Neural cell (in vitro differentiated cells): ENCODE data around the gene PPP2R5B.

Experiments used
- CTCF ChIP-seq: fragments of 450-650 bp; IDR thresholded peaks from 2 replicates; pipeline ENCODE4 v1.5.1; 2014; ENCODE audit warnings: antibody characterized with exemption, mild to moderate bottlenecking, moderate library complexity; ENCODE audit not compliant: poor library complexity, severe bottlenecking
- EP300 ChIP-seq: fragments of 450-650 bp; conservative IDR thresholded peaks from 2 replicates; pipeline ENCODE4 v1.6.1; 2014; ENCODE audit warnings: antibody characterized with exemption, mild to moderate bottlenecking, moderate library complexity; ENCODE audit not compliant: poor library complexity, severe bottlenecking
- EZH2 ChIP-seq: fragments of 200-600, 300-800 bp; shearing (Covaris generic), sonication (generic); IDR thresholded peaks from 2 replicates; pipeline ENCODE4 v1.6.1; 2014; ENCODE audit warnings: antibody characterized with exemption, low read length, borderline replicate concordance, mild to moderate bottlenecking; ENCODE audit not compliant: insufficient read depth, poor library complexity, severe bottlenecking
- MXI1 ChIP-seq: fragments of 450-650 bp; conservative IDR thresholded peaks from 2 replicates; pipeline ENCODE4 v1.6.1; 2014; ENCODE audit warnings: antibody characterized with exemption, mild to moderate bottlenecking; ENCODE audit not compliant: poor library complexity, severe bottlenecking
- POLR2AphosphoS5 ChIP-seq: IDR thresholded peaks from 2 replicates; pipeline ENCODE4 v1.6.1; 2012
- RAD21 ChIP-seq: fragments of 450-650 bp; conservative IDR thresholded peaks from 2 replicates; pipeline ENCODE4 v1.6.1; 2014; ENCODE audit warnings: antibody characterized with exemption, mild to moderate bottlenecking, moderate library complexity
- REST ChIP-seq: IDR thresholded peaks from 2 replicates; pipeline ENCODE4 v1.6.1; 2012; ENCODE audit warnings: borderline replicate concordance
- SMC3 ChIP-seq: fragments of 450-650 bp; conservative IDR thresholded peaks from 2 replicates; pipeline ENCODE4 v1.6.1; 2014; ENCODE audit warnings: antibody characterized with exemption, mild to moderate bottlenecking, moderate library complexity; ENCODE audit not compliant: poor library complexity
- TAF1 ChIP-seq: IDR thresholded peaks from 2 replicates; pipeline ENCODE4 v1.6.1; 2012; ENCODE audit warnings: low read depth

DNA sequence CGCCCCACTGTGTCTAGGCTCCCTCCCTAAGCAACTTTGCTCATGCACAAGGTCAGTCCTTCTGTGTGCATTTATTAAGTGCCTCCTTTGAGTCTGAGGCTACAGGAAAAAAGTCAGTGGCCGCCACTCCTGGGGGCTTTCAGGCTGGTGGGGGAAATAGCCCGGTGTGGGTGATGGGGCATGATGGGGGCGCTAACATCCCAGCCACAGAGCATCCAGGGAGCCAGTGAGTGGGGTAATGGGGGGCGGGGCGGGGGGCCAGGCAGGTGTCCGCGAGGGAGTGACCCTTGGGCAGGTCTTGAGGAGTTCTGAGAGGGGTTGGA is 36.1 kb upstream of the PPP2R5B start:
- TF ChIP-seq CTCF (no peak), RAD21 (no peak), SMC3 (no peak), POLR2AphosphoS5 (no peak), TAF1 (no peak), REST (no peak), EZH2 (no peak), EP300 (no peak), MXI1 (no peak)
